Duodenal mucosa (tissue), 2 donors: ENCODE measurements around the gene RNU1-3.
"Not testable (repeated sequence)": the region's sequence is repeated elsewhere in the genome, so short reads cannot be mapped to it uniquely, and the experiment has no call there.

Experiments
- H3K27ac ChIP-seq: one replicate; pipeline ENCODE4 v1.7.0; 2013; ENCODE audit warnings: low read depth, low read length
- H3K27me3 ChIP-seq, 2 donors: one replicate each; pipeline ENCODE4 v1.7.0; 2013; ENCODE audit warnings: low read length in 2 of 2, control low read depth in 1 of 2; ENCODE audit not compliant: insufficient read depth in 2 of 2, control insufficient read depth in 1 of 2
- H3K36me3 ChIP-seq, 2 donors: one replicate each; pipeline ENCODE4 v1.7.0; 2013; ENCODE audit warnings: low read length in 2 of 2, control low read depth in 1 of 2; ENCODE audit not compliant: insufficient read depth in 2 of 2, control insufficient read depth in 1 of 2
- H3K4me1 ChIP-seq, 2 donors: one replicate each; pipeline ENCODE4 v1.7.0; 2013; ENCODE audit warnings: low read length in 2 of 2, control low read depth in 1 of 2; ENCODE audit not compliant: insufficient read depth in 2 of 2, control insufficient read depth in 1 of 2
- H3K4me3 ChIP-seq, 2 donors: one replicate each; pipeline ENCODE4 v1.7.0; 2013; ENCODE audit warnings: low read length in 2 of 2, low read depth in 1 of 2
- H3K9ac ChIP-seq, 2 donors: one replicate each; pipeline ENCODE4 v1.7.0; 2013; ENCODE audit warnings: low read length in 2 of 2, low read depth in 1 of 2
- H3K9me3 ChIP-seq, 2 donors: one replicate each; pipeline ENCODE4 v1.7.0; 2013; ENCODE audit warnings: low read length in 2 of 2, control low read depth in 1 of 2; ENCODE audit not compliant: control insufficient read depth in 1 of 2

Gene RNU1-3

DNA sequence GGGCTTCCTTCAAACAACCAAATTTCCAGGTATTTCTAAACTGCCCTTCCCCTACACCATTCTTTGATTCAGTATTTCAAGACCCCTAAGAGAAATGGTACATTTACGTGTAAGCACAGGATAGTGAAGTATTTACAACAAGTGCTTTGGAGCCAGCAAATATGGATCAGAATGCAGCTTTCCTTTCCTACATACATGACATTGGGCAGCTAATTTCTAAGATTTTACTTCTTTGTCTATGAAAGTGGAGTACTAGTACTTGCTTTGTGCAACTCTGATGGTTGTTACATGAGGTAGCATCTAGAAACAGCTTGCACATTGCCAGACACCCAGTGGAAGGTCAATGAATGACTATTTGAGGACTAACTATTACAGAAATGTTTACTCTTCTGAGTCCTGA, 15.2 kb downstream of the RNU1-3 start:
- not testable (repeated sequence) for H3K9me3 ChIP-seq, H3K9ac ChIP-seq, H3K27ac ChIP-seq, H3K4me1 ChIP-seq, H3K27me3 ChIP-seq, H3K4me3 ChIP-seq, H3K36me3 ChIP-seq

DNA sequence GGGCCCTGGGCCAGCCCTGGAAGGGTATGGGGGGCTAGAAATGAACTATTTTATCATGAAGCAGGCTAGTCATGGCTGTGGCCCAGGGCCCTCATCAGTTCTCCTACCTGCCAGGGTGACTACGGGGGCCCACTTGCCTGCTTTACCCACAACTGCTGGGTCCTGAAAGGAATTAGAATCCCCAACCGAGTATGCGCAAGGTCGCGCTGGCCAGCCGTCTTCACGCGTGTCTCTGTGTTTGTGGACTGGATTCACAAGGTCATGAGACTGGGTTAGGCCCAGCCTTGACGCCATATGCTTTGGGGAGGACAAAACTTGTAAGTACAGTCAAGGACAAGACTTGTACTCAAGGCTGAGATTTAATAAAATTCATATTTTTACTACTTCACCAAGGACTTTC, 16.8 kb downstream of the RNU1-3 start:
- H3K4me1 ChIP-seq, H3K9me3 ChIP-seq, H3K27me3 ChIP-seq, H3K9ac ChIP-seq, H3K27ac ChIP-seq, H3K4me3 ChIP-seq, H3K36me3 ChIP-seq: not testable (repeated sequence)

DNA sequence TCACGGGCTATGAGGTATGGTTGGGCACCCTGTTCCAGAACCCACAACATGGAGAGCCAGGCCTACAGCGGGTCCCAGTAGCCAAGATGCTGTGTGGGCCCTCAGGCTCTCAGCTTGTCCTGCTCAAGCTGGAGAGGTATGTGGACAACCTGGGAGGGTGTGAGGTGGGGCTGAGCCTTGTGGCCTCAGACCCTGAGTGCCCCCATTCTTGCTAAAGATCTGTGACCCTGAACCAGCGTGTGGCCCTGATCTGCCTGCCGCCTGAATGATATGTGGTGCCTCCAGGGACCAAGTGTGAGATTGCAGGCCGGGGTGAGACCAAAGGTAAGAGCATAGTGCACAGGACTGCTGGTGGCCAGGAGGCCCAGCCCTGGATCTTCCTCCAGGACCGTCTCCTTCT, 17.4 kb downstream of the RNU1-3 start:
- not testable (repeated sequence) for H3K27me3 ChIP-seq, H3K36me3 ChIP-seq, H3K9me3 ChIP-seq, H3K27ac ChIP-seq, H3K4me3 ChIP-seq, H3K9ac ChIP-seq
- H3K4me1 ChIP-seq: peaks cover 8 to 11% of the 10 kb centered on the region in 2 donors

DNA sequence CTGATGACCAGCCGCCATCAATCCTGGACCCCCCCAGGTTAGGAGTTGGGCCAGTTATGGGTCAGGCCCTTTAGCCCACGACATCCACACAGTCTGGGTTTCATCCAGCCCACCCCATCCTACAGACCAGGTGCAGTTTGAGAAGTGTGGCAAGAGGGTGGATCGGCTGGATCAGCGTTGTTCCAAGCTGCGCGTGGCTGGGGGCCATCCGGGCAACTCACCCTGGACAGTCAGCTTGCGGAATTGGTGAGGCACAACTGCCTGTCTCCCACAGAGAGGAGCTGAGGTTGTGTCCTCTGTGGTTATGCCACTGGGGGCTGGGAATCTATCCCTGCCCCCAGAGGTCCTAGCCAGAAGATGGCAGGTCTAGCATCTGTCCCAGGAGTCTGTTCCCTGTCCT, 18.0 kb downstream of the RNU1-3 start:
- not testable (repeated sequence) for H3K9ac ChIP-seq, H3K4me3 ChIP-seq, H3K36me3 ChIP-seq, H3K27me3 ChIP-seq, H3K27ac ChIP-seq, H3K9me3 ChIP-seq
- peaks cover 8 to 15% of the 10 kb centered on the region in 2 donors for H3K4me1 ChIP-seq

DNA sequence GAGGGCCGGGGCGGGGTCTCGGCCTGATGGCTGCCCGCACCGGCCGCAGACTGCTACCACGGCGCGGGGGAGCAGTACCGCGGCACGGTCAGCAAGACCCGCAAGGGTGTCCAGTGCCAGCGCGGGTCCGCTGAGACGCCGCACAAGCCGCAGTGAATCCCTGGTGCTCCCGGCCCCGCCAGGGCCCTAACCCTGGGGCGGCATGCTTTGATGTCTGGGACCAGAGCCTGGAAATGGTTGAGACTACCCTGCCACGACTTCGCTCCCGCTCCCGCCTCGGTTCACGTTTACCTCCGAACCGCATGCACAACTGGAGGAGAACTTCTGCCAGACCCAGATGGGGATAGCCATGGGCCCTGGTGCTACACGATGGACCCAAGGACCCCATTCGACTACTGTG, 18.5 kb downstream of the RNU1-3 start:
- H3K4me3 ChIP-seq, H3K9ac ChIP-seq, H3K36me3 ChIP-seq, H3K9me3 ChIP-seq, H3K27ac ChIP-seq, H3K27me3 ChIP-seq: not testable (repeated sequence)
- peaks cover 13 to 20% of the 10 kb centered on the region in 2 donors for H3K4me1 ChIP-seq

DNA sequence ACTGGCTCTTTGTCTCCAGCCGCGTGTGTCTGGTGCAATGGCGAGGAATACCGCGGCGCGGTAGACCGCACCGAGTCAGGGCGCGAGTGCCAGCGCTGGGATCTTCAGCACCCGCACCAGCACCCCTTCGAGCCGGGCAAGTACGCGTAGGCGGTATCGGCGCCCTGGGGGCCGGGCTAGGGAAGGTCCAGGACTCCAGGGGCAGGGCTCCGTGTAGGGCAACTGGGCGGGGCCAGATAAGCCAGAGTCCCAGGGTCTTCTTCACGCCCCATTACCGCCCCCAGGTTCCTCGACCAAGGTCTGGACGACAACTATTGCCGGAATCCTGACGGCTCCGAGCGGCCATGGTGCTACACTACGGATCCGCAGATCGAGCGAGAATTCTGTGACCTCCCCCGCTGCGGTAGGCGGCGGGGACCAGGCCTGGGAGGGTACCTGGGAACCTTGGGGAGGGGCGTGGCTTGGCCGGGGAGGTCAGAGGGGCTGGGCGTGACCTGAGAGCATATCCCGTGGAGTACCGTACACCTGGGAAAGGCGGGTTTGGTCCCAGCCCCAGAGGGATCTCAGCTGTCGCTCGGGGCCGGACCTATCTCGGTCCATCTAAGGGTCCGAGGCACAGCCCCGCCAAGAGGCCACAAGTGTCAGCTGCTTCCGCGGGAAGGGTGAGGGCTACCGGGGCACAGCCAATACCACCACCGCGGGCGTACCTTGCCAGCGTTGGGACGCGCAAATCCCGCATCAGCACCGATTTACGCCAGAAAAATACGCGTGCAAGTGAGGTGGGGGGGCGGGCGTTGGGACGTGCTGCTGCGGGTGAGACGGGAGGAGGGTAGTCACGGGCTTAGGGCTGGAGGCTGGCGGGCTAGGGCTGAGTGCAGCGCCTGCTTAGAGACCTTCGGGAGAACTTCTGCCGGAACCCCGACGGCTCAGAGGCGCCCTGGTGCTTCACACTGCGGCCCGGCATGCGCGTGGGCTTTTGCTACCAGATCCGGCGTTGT, 19.3 kb downstream of the RNU1-3 start:
- H3K27me3 ChIP-seq, H3K9ac ChIP-seq, H3K36me3 ChIP-seq, H3K27ac ChIP-seq, H3K9me3 ChIP-seq: not testable (repeated sequence)
- Histone ChIP-seq H3K4me1 (peaks cover 21 to 28% of the 10 kb centered on the region in 2 donors), H3K4me3 (peak overlapping the region; percentile 28 to 36)

DNA sequence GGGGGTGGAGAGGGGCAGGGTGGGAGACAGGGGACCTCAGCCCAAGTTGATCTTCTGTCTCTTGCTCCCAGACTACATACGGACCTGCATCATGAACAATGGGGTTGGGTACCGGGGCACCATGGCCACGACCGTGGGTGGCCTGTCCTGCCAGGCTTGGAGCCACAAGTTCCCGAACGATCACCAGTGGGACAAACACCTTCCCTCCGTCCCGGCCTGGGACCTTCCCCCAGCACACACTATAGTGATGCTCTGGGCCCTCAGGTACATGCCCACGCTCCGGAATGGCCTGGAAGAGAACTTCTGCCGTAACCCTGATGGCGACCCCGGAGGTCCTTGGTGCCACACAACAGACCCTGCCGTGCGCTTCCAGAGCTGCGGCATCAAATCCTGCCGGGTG, 20.0 kb downstream of the RNU1-3 start:
- H3K4me1 ChIP-seq: peaks cover 29 to 35% of the 10 kb centered on the region in 2 donors
- not testable (repeated sequence) for H3K27me3 ChIP-seq, H3K27ac ChIP-seq, H3K4me3 ChIP-seq, H3K9me3 ChIP-seq, H3K9ac ChIP-seq, H3K36me3 ChIP-seq

DNA sequence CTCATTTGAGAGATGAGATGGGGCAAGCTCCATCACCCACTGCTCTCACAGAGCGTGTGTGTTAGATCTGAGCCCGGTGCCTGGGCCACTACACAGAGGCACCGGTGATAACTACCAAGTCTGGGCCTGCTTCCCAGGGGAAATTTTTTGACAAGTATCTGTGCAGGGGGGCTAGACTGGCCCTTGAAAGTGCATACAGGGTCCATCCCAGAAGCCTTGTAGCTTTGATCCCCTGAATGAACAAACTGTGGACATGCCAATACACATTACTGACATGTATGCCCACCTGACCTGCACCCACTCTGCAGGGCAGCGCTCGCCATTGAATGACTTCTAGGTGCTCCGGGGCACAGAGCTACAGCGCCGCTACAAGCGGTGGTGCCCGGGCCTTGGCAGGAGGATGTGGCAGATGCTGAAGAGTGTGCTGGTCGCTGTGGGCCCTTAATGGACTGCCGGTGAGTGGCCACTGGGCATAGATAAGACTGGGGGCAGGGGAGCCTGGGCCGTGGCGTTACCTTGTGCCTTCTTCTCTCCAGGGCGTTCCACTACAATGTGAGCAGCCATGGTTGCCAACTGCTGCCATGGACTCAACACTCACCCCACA, 20.6 kb downstream of the RNU1-3 start:
- H3K27me3 ChIP-seq, H3K4me3 ChIP-seq, H3K27ac ChIP-seq, H3K9me3 ChIP-seq, H3K36me3 ChIP-seq, H3K9ac ChIP-seq: not testable (repeated sequence)
- H3K4me1 ChIP-seq: peaks cover 29 to 35% of the 10 kb centered on the region in 2 donors

DNA sequence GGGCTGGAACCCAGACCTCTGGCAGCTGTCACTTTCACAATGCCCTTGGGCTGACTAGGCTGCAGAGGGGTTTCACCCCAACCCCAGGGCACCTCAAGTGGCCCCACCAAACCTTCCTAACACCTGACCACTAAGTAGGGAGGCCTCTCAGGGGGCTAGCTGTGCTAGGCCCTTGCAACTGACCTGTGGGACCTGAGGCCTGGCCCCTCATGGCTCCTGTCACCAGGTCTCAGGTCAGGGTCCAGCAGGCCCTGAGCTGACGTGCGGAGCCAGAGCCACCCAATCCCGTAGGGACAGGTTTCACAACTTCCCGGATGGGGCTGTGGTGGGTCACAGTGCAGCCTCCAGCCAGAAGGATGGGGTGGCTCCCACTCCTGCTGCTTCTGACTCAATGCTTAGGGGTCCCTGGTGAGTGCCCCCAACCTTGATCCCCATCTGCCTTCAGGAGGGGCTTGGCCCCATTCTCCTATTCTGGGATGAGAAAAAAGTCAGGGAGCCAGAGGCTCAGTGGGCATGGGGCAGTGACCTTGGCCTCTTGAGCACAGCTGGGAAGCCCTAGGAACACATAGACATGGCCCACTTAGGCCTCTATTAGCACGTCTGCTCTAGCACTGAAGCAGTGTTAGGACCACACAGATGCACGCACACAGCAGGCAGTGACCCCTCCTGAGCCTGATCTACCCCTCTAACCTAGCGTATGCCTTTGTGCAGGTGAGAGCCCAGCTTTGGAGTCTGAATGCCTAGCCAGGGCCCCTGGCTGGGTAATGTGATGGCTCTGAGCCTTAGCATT, 21.3 kb downstream of the RNU1-3 start:
- Histone ChIP-seq H3K4me1 (peaks cover 29 to 35% of the 10 kb centered on the region in 2 donors), H3K4me3 (peak overlapping the region; percentile 87 to 98), H3K9ac (peak overlapping the region; percentile 78 to 99)
- not testable (repeated sequence) for H3K27me3 ChIP-seq, H3K36me3 ChIP-seq, H3K27ac ChIP-seq, H3K9me3 ChIP-seq
